ENCODE data around the gene SZT2.
"Not testable (repeated sequence)": the region's sequence is repeated elsewhere in the genome, so short reads cannot be mapped to it uniquely, and the experiment has no call there.

SZT2 gene

DNA sequence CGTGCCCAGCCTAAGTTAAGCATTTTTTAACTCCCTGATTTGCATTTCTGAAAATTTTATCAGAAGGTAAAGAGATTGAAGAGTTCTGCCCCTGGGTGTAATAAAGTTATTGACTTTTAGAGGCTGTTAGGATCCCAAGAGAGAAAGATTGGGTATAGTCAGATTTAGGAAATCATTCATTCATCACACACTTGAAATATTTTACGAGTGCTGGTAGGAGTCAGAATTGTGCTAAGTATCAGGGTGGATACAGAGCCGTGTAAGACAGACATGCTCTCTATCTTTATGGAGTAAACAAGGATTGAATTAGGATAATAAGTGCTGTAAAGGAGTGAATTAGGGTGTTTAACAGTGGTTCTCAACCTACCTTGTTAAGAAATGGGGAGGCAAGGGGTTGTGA, 3.0 kb downstream of the SZT2 start:
- DNase-seq = no peak

DNA sequence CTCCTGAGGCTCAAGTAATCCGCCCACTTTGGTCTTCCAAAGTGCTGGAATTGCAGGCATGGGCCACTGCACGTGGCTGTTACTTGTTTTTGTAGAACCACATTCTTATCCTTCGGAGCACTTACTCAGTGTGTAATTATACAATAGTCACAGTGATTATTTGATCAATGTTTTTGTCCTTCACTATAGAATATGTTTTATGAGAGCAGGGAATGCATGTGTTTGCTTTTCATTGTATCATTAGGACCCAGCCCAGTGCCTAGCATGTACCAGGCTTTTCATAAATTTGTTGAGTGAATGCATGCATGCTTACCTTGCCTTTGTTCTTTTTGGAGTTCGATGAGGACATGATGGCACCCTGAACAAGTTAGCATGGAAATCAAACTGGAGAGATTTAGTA, 5.8 kb downstream of the SZT2 start:
- no peak for DNase-seq

DNA sequence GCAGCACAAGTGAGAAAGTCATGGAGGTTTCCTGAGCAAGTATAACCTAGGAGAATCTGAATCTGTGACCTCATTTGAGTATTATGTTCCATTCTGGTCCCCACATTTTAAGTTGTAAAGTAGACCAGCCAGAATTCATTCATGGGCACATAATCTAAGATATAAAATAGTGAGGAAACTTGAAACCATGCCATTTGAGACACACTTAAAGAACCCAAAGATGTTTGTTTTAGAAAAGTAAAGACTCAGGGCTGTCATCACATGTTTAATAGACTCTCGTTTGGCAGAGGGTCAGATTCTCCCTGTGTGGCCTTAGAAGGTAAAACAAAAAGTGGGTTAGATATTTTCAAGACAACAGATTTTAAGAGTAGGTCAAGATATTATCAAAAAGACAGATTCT, 6.4 kb downstream of the SZT2 start:
- no peak for DNase-seq

DNA sequence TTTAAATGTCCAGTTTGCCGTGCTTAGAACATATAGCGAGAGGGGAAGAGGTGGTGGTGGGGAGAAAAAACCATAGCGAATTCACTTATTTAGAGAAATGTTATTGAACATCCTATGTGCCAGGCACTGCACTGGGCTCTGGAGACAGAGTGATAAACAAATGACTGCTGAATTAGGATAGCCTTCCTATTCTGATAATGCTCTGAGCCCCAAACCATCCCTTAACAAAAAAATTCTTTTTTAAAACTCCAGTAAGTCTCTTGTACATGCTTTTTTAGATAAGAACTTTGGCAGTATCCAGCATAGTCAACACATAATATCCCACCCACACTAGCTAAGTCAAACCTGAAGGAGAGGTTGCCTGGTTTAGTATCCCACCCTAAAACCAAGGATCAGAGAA, 8.5 kb downstream of the SZT2 start:
- no peak for DNase-seq

DNA sequence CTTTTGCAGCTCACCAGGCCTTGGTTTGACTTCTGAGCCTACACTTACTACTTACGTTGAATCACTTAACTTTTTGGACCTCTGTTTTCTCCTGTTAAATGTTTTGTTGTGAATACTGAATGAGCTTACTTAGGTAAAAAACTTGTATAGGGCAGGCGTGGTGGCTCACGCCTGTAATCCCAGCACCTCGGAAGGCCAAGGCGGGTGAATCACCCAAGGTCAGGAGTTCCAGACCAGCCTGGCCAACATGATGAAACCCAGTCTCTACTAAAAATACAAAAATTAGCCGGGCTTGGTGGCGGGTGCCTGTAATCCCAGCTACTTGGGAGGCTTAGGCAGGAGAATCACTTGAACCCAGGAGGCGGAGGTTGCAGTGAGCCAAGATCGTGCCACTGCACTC, 10.7 kb downstream of the SZT2 start:
- not testable (repeated sequence) for DNase-seq

DNA sequence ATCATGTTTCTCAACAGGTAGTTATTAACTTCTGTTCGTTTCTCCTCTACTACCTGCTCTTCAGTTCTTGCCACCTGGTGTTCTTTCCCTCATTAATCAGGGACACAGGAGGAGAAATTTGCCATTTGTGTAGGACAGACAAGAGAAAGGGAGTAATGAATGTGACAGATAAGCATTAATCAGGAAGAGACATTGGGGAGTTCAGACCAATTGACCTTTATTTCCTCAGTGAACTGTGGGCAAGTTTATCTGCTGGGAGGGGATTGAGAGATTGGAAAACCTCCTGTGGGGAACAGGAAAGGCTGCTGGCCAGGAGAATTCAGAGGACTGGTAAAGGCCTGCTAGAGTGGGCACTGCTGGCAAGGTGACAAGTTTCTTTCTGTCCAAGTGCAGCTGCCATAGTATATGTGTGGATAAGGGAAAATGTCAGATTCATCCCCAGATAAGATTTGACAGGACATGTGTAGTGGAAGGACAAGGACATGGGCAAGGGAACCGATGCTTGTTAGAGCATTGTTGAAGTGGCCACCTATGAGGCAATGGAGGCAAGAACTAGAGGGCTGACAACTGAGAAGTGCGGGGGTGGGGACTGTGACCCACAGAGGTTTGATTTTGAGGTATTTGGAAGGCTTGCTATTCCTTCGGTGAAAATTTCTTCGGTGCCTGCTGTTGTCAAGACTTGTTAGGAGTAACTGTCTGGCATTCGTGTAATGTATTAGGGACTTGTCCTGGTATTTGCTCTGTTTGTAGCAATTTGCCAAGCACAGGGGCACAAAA, 12.6 kb downstream of the SZT2 start:
- DNase-seq = peak; percentile 56

DNA sequence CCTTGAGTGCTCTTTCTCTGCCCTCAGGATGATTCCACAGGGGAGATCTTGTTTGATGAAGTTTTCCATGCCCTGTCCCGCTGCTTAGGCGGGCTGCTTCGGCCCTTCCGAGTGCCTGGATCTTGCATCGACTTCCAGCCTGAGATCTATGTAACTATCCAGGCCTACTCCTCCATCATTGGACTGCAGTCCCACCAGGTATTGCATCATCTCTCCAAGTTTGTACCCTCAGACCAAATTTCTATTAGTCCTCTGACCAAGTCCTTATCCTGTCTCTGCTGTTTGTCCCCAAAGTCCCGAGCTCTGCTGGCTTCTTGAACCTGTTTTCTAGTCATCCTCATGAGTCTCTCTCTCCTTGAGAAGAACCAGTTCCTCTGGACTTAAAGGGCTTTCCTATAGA, 14.7 kb downstream of the SZT2 start:
- DNase-seq = no peak

DNA sequence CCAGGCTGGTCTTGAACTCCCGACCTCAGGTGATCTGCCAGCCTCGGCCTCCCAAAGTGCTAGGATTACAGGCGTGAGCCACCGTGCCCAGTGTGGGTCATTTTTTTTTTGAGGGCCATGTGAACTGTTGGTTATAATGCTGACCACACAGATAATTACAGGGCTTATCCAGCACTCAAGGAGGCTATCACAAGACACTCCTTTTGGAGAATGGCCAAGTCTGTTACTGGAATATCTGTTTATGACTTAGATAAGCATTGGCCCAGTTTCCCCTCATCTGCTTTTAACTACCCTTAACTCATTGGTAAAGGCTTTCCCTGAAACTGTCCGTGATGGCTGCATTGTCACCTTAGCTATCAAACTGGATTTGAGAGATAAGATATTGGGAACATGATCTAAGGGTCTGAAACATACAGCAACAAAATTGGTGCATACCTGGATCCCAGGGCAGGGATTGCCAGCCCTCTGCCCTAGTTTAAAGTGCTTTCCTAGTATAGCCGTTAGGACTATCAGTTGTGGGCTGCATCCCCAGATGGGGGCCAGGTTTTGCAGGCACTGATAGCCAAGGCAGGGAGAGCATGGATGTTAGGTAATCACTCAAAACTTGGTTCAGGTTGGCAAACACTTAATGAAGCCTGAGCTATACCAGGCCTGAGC, 15.6 kb downstream of the SZT2 start:
- DNase-seq = peak; percentile 98

DNA sequence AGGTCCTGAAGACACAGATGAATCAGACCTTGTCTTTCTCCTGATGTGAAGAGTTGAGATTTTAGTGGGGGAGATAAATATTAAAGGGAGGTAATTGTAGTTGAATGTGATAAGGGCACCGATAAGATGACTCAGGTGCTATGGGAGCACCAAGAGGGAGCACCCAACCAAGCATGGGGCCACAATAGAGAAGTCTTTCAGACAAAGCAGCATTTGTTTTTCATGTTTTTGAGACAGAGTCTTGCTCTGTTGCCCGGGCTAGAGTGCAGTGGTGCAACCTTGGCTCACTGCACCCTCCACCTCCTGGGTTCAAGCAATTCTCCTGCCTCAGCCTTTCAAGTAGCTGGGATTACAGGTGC, 16.2 kb downstream of the SZT2 start:
- no peak for DNase-seq

DNA sequence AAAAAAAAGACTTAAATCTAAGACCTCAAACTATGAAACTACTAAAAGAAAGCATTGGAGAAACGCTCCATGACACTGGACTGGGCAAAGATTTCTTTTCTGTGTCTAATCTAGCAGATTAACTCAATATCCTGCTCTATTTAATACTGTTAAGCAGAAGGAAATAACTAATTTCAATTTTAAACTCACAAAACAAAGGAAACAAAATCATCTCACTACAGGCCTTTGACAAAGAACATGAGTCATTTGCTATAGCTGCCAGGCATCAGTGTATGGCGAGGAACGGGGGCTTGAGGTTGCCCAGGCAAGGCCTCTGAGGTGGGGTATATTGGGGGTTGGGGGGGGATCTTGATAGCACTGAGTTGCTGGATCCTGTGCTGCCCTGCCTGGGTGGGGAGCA, 20.9 kb downstream of the SZT2 start:
- DNase-seq = no peak

DNA sequence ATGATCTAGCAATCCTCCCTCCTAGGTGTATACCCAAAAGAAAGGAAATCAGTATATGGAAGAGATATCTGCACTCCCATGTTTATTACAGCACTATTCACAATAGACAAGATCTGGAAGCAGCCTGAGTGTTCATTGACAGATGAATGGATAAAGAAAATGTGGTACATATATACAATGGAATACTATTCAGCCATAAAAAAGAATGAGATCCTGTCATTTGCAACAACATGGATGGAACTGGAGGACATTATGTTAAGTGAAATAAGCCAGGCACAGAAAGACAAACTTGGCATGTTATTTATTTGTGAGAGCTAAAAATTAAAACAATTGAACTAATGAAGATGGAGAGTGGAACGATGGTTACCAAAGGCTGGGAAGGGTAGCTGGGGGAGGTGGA, 23.7 kb downstream of the SZT2 start:
- DNase-seq = not testable (repeated sequence)

DNA sequence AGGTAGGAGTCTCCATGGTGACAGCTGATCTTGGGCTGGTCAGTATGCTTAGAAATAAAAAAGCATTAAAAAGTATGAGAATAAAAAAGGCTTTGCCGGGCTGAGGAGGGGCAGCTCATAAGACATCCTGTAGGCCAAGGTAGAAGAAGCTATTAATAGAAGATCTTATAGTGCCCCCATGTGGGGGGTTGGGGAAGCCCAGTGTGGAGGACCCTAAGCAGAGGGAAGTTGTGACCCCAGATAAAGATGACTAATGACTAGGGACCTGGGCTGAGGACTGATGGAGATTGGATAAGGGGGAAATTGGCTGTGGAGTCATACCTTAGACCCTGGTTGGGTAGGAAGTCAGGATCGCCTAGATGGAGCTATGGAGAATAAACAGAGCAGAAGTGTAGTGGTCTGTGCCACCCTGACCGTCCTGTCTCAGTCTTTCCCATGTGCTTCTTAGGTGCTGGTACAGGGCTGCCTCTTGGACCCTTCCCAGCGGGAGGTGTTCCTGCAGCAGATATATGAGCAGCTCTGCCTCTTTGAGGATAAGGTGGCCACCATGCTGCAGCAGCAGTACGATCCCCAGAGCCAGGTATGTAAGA, 25.0 kb downstream of the SZT2 start:
- peak; percentile 89 for DNase-seq

DNA sequence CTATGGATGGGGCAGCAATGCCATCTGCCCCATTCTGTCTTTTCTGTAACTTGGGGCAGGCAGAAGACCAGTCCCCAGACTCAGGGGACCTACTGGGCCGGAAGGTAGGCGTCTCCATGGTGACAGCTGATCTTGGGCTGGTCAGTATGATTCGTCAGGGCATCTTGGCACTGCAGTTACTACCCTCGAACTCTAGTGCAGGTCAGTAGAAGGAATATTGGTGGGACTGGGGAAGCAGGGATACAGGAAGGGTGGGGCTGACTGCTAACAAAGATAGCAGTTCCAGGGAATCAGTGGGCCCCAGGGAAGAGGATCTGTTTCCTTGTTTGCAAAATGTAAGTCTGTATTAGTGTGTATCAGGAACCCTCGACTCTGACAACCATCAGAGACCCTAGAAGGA, 26.2 kb downstream of the SZT2 start:
- DNase-seq = no peak

DNA sequence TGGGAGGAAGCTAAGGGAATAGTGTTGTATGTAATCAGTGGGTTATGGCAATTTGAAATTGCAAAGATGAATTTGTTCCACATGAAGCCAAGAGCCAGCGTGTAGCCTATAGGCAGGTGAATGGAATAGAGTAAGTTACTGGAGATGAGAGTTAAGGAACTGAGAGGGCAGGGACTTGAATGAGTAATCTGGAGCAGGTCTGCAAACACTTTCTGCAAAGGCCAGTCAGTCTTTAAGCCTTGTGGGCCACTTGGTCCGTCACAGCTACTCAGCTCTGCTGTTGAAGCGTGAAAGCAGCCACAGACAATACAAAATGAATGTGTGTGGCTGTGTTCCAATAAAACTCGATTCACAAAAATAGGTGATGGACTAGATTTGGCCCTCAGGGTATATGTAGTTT, 29.2 kb downstream of the SZT2 start:
- DNase-seq = no peak

DNA sequence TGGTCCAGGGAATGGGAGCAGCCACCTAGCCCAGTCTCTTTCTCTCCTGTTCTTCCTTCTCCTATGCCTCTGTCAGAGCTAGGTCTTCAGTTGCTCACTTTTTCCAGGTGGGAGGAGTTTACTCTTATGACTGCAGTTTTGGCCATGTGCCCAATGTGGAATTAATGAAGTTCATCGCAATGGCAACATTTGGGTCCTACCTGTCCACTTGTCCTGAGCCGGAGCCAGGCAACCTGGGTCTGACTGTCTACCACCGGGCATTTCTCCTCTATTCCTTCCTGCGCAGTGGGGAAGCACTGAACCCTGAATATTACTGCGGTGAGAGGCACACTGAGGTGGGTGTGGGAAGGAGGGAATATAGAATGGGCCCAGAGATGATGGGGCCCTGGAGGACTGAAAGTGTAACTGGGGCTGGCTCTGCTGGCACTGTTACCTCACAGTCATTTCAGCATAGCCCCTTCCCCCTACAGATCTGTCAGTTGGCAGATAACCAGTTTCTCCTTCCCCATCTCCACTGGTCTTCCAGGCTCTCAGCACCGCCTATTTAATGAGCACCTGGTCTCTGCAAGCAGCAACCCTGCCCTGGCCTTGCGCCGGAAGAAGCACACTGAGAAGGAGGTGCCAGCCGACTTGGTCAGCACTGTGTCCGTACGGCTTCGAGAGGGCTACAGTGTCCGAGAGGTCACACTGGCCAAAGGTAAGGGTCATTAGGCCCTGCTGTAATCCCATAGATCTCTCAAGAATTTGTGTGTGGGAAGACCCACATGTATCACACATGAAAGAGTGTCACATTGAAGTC, 30.1 kb downstream of the SZT2 start:
- no peak for DNase-seq

DNA sequence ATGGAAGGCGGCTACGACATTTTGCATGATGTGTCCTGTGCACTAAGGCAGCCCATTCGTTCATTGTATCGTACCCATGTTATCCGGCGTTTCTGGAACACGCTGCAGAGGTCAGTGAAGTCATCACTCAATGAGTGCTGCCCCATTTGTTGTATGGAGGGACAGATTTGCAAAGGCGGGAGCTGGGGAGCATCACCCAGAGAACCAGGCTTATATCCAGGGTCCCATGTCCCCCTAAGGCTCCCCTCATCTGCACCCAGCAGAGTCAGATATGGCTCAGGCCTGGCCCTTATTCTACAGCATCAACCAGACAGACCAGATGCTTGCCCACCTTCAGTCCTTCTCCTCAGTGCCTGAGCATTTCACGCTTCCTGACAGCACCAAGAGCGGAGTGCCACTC, 31.2 kb downstream of the SZT2 start:
- no peak for DNase-seq

DNA sequence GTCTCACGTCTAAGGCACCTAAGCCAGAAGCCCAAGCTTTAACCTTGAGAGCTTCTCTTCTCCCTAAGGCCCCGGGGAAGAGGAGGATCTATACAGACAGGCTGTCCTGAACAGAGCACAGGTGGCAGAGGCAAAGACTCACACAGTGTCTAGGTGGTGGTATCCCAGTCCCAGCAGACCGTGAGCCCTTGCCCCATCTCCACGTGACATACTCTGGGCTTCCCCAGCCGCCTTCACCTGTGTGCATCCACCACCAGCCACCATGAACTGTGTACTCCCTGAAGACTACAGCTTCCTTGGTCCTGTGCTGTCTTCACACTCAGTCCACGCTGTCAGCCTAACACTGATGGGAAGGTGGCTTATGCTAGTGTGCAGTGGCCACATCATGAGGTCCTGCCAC, 31.7 kb downstream of the SZT2 start:
- no peak for DNase-seq

DNA sequence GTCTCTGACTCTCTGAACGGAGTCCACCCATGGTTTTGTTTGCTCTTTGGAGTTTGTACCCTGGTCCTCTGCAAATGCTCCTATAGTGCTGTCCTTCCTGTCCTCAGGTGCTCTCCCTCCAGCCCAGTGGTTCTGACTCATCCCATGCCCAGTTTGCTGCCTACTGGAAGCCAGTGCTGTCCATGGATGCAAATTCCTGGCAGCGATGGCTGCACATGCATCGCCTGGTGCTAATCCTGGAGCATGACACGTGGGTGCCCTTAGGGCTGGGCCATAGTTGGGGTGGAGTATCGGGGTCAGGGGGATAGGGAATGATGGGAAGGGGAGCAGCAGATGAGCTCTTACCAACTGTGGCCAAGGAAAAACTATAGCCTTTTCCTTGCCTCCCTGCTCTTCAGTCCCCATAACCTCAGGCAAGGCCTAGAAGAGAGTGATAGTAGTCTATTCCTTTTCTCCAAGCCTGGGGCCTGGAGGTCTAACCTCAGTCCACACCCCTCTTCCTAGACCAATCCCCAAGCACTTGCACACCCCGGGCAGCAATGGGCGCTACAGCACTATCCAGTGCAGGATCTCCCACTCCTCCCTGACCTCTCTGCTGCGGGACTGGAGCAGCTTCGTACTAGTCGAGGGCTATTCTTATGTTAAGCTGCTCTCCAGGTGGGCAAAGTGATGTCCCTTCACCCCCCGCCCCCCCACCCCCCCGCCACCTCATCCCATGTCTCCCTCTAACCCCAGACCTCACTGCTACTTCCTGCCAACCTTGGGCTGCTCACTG, 32.5 kb downstream of the SZT2 start:
- DNase-seq = no peak

DNA sequence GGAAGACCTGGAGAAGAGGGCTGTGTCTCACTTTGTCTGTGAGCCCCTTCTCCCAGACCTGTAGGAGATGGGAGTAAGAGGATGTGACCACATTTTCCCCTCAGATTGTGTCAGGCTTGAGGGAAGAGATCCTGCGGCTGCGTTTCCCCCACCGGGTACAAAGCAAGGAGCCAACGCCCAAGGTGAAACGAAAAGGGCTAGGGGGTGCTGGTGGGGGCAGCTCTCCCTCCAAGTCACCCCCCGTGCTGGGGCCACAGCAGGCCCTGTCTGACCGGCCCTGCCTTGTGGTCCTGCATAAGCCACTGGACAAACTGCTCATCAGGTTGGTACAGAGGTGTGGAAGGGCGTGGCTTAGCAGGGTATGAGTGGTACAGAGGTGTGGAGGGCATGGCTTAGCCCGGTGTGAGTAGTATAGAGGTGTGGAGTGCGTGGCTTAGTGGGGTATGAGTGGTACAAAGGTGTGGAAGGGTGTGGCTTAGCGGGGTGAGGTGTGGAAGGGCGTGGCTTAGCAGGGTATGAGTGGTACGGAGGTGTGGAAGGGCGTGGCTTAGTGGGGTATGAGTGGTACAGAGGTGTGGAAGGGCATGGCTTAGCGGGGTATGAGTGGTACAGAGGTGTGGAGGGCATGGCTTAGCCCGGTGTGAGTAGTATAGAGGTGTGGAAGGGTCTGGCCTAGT, 33.4 kb downstream of the SZT2 start:
- no peak for DNase-seq

DNA sequence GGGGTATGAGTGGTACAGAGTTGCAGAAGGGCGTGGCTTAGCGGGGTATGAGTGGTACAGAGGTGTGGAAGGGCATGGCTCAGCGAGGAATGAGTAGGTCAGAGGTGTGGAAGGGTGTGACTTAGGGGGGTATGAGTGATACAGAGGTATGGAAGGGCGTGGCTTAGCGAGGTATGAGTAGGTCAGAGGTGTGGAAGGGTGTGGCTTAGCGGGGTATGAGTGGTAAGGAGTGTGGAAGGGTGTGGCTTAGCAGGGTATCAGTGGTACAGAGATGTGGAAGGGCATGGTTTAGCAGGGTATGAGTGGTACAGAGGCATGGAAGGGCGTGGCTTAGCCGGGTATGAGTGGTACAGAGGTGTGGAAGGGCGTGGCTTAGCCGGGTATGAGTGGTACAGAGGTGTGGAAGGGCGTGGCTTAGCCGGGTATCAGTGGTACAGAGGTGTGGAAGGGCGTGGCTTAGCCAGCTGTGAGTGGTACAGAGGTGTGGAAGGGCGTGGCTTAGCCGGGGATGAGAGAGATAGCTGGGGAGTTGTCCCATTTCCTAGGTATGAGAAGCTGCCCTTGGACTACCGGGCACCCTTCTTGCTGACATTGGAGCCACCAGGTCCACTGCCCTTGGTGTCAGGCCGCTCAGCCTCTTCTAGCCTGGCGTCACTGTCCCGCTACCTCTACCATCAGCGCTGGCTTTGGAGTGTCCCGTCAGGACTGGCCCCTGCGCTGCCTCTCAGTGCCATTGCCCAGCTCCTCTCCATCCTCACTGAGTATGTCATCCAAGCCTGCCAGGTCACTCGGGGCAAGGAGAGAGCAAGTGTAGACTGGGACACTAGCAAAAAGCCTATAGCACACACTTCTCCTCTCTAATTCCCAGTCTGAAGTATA, 34.2 kb downstream of the SZT2 start:
- no peak for DNase-seq

DNA sequence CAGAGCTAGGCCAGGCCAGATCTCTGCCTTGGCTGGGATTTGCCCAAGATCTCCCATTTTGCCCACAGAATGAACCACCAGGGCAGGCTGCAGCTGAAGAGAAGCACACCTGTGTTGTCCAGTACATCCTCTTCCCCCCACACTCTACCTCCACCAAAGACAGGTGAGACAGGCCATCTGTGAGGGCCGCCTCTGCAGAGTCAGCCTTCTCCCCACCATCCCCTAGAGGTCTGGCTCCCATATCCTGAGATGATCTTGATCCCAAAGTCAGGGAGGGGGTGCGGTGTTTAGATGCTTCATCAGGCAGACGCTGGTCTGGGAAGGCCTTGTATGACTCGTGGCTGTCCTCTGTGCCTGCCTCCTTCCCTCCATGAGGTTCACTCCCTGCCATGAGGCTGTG, 35.3 kb downstream of the SZT2 start:
- DNase-seq = no peak
